NOMO-1 treated with DMSO at 0.1 percent for 48 hours (cell line): ENCODE results near the gene ELMO1.
A peak's percentile ranks its signal among the peaks of the same experiment; 100 is the strongest.

Experiments
- DNase-seq: peaks from one replicate; lab custom pipeline; 2025; ENCODE audit not compliant: unreplicated experiment; lab: John Stamatoyannopoulos, UW

The ELMO1 gene

DNA sequence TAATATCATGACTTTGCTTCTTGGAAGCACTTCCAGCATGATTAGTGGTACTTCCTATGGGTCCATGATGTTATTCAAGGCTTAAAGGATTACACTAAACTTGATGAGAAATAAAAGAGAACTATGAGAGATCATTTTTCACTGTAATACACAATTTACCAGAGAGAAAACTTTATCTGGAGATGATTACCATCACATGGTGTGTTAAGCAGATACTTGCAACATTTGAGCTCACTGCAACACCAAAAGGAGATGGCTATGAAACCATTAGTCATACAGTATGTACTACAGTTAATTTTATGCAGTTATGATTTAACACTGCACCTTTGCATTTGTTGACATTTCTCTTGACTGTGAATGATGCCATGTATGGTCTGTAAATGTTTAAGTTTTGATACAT lies 413.0 kb downstream of the ELMO1 start:
- DNase-seq = no peak

DNA sequence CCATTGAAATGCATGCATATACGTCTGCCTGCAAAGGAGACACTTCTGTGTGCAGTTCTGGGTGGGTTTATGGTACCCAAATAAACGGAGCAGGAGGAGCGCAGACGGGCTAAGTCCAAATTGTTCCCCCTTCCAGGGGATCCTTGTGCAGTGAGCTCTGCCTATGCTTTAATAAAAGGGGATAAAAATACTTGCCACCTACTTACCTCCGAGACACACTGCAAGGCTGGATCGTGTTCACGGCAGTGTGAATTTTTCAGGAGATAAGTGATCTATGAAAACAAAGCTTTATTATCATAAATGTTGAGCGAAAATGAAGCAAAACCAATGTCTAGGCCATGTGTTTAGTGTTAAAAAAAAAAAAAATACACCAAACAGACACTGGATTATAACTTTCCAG lies 415.5 kb downstream of the ELMO1 start:
- DNase-seq = no peak

DNA sequence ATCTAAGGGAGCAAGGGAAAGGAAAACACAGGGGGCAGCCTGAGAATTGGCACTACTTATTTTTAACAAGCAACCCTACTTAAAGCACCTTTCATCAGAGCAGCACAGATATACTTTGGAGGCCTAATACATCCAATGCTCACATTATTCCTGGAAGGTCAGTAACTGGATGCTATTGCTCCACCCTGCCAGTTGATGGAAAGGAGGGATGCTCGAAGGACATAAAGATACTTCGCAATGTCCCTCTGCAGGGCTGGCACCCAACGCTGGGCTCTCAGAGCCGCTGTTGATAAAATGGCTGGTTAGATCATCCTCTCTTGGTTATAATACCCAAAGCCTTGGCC lies 416.4 kb downstream of the ELMO1 start:
- DNase-seq = no peak

DNA sequence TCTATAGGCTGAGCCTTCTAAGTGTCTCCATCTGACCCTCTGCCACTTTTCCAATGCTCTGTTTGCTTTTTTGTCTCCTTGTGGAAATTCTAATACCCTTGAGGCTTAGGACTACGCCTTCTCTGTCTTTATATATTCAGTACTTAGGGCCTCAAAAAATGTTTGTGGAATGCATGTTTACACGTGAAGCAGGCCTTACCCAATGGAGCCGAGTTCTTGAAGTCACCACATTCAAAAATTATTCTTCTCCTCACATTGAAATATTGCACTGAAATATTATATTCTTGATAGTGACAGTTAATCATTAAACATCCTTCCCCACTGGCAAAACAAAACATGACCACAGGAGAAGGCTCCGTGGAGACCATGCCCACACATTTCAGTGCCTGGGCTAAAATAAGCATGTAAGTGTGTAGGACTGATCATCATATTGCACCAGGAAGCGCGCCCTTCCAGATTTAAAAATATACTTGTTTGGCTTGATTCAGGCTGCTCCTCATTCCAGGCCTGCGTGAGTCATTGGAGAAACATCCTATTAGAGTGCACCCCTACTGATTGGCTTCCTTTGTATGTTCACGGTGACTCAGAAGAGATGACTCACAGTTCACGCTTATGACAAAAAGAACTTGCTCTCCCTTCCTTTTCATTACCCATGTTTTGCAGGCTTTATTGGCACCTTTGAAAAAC lies 416.9 kb downstream of the ELMO1 start:
- DNase-seq = peak; percentile 87

DNA sequence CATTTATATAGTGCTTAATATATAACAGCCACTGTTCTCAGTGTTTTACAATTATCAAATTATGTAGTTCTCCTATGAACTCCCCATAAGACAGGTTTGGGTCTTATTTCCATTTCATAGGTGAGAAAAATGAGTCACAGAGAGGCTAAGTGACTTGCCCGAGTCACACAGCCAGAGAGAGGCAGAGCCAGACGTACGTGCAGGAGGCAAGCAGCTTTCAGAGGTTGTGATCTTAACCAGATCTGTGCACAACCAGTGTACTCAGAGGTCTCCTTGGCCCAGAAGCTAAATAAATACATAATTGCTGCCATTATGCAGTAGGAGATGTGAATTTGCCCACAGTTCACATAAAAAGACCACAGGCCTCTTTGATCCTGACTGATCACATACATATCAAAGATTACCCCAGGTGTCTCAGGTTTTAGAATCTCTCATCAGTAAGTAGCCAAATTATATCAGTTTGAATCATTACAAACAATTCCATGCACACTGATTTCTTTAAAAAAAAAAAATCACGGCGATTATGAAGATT lies 419.7 kb downstream of the ELMO1 start:
- no peak for DNase-seq

DNA sequence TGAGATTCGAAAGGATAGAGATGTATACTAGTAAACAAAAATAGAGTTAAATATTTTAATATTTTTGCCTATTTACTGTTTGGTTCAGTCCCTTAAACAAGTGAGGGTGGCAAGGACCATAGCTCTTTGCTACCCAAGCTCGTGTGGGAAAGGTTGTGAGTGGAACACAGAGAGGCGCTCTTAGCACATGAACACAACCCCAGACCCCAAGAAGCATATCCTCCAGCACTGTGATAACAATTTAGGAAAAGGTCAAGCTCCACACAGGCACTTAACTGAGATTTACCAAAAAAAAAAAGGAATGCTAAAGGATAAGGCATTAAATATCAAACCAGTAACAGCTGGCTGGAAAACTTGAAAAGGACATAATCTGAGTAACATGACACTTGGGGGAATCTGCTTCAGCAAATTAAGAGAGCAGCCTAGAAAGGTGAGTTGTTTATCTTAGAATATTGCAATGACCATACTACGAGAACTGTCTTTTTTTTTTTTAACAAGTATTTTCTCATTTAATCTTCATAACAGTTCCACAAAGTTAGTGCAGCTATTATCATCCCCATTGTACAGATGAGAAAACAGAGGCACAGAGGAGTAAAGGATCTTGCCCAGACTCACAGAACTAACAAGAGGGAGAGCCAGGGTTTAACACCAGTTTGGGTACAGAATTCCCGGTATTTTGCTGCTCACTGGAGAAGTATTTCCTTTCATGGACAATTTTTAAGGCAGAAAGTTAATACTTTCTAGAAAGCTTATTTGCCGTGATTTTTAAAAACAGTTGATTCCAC lies 420.9 kb downstream of the ELMO1 start:
- DNase-seq = no peak

DNA sequence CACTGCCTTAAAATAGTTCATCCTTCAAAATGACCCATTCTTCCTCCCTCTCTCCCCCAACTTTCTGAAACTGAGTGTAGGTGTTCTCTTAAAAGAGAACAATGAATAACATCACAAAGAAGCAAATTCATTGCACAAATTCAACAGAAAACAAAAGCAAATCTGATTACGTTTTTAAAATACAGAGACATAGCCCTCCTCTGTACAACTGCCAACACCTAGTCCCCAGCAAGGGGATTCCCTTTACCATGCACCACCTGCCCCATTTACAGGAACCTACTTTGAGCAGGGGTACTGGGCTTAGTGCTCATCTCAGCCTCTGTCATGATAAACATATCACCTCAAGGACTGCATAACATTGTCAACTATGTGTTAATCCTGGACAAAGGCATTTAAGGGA lies 421.6 kb downstream of the ELMO1 start:
- no peak for DNase-seq

DNA sequence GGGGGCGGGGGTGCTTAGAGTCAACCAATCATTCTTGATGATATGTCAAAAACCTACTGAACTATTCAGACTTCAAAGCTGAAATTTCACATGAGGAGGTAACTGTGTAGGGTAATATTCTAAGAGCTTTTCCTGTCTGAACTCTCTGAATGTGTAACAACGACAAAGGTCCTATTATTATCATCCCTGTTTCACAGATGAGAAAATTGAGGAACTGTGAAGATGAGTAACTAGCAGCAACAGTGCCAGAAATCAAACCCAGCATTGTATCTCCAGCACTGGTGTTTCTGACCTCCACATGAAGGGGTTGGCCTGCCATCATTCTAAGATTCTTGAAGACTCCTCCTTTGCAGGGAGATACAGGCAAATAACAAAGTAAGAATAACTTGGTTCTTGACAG lies 429.7 kb downstream of the ELMO1 start:
- DNase-seq = no peak

DNA sequence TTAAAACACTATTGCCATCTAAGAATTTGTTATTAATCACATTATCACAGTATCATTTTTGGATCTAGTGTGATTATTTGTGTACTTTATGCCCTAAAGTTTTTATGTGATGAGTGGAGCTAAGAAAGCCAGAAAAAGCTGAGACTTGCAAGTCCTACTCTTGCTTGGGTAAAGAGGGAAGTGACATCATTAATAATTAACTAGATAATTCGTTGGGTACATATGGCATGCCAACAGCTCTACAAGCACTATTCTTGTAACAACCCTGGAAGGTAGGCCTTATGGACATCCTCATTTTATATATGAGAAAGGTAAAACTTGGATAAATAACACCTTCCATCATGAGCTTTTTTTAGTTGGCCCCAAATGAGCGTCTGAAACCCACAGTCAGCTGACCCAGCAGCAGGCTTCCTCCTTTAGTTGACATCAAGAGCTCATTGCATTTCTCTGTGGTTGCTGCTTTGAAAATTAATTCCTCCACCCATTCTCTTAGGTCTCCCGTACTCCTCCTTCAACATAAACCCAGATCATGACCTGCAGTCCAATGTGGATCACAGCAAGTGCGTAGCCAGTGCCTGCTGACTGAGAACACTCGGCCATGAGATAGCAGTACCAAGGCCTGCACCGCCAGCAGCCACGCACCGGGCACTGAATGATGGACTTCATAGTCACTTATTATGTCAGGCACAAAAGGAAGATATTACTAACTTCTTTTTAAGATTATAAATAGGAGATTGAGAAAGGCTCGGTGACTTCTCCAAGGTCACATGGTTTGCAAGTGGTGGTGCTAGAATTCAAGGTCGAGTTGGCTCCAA lies 432.4 kb downstream of the ELMO1 start:
- no peak for DNase-seq

DNA sequence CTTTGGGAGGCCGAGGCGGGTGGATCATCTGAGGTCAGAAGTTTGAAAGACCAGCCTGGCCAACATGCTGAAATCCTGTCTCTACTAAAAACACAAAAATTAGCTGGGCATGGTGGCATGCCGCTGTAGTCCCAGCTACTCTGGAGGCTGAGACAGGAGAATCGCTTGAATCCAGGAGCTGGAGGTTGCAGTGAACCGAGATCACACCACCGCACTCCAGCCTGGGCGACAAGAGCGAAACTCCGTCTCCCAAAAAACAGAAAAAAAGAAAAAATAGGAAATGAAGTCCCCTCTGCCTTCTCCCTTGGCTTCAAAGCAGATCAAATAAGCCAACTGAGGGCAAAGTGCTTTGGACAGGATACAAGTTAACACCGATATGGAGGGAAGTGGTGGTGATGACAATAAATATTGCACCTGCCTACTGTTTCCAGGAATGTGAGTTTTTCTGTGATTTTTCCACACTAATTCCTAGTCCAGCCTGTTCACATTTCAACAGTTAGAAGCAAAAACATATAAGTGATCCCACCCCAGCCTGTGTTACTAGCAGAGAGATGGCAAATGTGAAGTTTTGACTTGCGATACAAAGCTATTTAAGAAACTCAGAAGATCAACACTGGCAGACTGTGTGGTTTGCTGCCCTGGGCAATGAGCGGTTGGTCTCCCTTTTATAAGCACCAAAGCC lies 433.2 kb downstream of the ELMO1 start:
- DNase-seq = no peak

DNA sequence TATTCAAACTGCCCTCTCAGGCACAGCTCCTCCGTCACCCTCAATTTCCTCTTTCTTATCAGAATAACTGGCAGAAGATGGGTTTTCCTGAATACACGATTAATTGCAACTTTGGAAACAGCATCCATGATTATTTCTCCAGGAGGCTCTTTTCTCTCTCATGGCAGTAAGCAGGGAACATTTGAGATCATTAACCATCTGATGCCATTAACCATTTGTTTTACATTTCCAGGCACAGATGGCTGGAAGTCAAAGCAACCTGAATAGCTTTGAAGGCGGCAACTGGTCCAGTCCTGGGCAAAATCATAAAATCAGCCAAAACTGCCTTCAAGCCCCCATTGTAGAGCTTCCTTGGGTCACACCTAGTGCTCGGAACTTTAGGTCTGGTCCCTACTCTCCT lies 434.9 kb downstream of the ELMO1 start:
- no peak for DNase-seq

DNA sequence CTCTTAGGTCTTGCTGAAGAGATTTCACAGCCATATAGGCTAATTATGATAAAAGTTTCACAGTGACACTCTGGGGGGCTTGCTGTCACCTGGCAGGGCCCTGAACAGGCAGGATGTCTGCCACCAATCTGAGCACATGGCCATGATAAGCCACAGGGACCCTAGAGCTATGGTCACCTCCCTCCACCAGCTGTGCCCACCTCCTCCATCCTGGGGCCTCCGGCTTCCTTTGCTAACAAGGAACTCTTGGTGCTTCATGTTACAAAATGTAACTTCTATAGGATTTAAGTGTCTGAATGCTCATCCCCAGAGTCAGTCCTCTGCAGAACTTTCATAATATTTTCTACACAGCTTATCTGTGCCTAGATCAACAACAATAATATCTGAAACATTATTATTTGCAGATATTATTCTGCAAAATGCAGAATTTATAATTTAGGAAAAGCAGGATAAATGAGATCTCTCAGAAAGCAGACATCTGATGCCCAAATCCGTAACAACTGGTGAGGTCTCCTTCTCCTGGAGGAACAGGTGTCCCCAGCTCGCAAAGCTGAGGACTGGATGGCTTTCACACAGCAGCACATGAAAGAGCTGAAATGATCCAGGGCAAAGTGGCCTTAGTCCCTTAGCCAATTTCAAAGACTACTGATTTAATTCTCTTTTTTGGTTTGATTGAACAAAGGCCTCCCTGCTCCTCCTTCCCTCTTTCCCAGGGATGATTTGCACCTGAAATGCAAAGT lies 437.3 kb downstream of the ELMO1 start:
- DNase-seq = no peak

DNA sequence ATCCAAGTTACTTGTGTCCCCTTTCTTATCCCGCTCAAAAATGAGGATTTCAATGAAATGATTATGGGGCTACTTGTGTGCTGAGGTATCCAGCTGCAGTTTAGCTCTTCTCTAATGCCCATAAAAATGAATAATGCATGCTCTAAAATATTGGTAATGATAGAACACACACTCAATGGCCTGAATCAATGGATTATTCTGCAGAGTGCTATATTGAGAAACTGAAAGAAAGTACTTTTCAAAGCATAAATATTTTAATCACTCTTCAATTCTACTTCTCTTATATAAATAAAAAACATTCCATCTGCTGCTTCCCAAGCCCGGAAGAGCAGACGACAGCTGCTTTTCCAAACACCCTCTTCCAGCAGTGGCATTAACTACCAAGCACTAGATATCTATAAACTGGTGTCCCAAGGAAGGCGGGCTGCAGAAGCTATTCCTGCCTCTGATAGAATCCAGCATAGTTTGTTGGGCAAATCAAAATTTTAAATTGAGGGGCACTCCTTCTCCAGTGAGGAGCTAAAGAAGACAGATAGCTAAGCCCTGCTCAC lies 439.5 kb downstream of the ELMO1 start:
- no peak for DNase-seq

DNA sequence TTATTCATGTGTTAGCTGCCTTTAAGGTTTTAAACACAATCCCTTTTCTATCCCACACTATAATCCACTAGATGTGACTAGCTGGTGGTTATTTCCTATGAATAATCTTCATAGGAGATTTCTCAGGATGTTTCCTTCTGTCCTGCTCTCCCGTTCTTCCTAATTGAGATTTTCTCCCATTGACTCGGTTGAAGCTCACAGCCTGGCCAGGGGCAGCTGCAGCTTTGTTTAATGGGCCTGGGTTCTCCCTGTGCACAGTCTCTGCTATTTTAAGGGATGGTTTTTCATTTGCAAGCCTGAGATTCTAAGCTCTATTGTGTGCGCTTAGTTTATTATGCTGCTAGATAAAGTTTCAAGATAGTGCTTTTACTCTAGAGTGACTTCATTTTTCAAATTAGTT lies 441.0 kb downstream of the ELMO1 start:
- no peak for DNase-seq

DNA sequence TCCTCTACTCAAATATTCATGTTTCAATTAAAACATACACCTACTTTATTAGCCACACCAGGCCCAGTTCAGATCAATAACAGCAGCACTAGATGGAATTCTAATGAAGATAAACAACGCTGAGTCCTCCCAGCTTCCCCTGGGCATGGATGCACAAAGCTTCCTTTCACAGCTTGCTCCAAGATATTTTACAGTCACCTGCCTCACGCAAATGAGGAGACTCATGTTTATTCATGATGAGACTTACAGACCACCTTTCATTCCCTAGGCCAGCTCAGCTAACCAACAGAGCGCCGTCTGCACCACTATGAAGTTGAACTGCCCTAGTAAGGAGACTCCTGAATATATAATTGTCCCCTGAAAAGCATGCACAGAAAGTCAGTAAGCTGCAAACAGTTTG lies 441.4 kb downstream of the ELMO1 start:
- DNase-seq = no peak

DNA sequence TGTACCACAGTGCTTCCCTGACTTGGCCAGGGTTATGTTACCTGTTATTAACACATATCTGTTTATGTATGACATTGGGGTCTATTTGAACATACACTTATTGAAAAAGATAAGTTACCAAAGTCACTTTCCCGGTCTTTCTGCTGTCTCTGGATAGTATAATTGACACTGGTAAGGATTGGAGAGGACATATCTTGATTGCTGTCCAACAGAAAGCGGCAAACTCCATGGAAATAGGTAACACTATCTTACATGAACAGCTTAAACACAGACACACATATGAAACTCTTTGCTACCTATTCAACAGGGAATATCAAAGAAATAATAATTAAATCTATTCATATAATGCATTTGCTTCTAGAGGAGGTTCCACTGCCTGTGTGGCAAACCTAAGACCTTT lies 441.9 kb downstream of the ELMO1 start:
- no peak for DNase-seq

DNA sequence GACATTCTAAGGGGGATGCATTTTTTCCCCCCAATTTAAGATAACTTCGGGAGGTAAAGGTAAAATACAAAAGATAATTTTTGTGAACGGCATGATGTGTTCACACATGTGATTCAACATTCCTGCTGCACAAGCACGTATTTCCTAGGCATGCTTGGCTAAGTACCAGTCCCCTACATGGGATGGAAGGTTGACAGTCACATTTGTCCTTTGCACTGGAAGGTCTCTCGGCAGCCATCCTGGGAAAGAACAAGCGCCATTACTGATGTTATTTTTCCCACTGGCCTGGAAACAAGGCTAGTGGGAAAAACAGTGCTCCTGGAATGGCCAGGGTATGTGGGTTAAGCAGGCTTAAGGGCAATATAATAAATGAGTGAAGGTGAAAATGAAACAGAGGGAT lies 448.2 kb downstream of the ELMO1 start:
- no peak for DNase-seq

DNA sequence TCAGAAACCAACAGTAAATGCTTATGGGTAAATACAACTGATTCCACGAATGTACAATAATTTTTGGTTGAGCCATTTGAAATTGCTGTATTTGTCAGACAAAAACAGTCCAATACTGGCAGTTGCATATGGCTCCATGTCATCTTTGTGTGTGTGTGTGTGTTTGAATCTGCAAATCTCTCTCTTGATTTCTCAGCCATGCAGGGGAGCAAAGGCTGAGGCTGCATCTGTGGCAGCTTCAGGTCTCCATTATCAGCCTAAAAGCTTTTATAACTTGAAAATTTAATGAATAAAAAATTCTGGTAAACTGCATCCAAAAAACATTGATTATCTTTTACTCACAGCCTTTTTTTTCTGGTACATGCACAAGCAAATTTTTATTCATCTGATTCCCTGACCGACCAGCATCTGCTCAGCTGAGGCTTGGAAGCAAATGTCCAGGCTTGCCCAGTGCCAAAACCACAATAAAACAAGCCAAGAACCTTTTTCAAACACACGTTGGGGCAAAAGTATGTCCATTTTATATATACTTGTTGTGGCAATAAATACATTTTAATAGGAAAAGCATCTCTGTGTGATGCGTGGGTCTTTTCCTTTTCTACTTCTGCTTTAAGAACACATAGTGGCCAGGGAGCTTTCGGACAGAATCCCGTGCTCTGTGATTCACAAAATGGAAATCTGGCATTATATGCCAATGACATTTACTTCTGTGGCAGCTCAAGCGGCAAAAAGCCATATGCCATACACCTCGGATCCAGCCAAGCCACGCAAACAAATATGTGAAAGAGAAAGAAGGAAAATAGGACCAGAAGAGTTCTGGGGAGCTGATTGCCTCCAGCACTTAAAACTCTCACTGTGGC lies 448.8 kb downstream of the ELMO1 start:
- DNase-seq = no peak

DNA sequence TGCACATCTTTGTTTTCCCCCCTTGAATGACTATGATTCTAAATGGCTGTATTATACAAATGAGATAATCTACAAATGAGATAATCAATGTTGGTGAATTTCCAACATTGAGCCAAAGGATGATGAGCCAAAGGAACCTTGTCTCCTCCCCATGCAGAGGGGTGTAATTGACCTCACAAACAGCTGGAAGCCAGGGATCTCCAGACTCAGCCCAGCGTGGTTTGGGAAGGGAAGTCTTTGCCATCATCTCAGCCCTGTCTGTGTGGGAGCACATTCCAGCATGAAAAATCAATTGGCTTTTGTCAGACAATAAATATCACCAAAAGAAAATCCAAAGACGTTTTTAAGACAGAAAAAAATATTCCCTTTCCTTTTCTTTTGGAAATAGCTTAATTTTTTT lies 452.9 kb downstream of the ELMO1 start:
- DNase-seq = no peak
